CD4-positive, alpha-beta T cell treated with Interferon gamma for 1 hour (primary cell): Measurements from ENCODE around the gene C1orf35.
"Not testable (repeated sequence)": the region's sequence is repeated elsewhere in the genome, so short reads cannot be mapped to it uniquely, and the experiment has no call there.

Experiments
- DNase-seq: peaks from one replicate; pipeline ENCODE4 v3.0.0-alpha.2; 2020

The C1orf35 gene

GRCh38 chr1:228142155-228142691, 39.1 kb upstream of the C1orf35 start:
- peak; percentile 34 for DNase-seq

GRCh38 chr1:228141226-228142044, 38.3 kb upstream of the C1orf35 start:
- DNase-seq = no peak

GRCh38 chr1:228140724-228141225, 37.6 kb upstream of the C1orf35 start:
- DNase-seq = no peak

GRCh38 chr1:228139931-228140723, 37.0 kb upstream of the C1orf35 start, which contains the start of gene GUK1:
Gene GUK1, plus strand, starts transcription at chr1:228140279. Its CDS starts 24 bp downstream, at chr1:228140303.
- DNase-seq = peak; percentile 100

GRCh38 chr1:228139406-228139930, 36.3 kb upstream of the C1orf35 start:
- no peak for DNase-seq

- DNase-seq = no peak
Measured at GRCh38 chr1:228136901-228137300, 33.8 kb upstream of the C1orf35 start.

- no peak for DNase-seq
Measured at GRCh38 chr1:228134591-228134990, 31.5 kb upstream of the C1orf35 start.

GRCh38 chr1:228131766-228132165, 28.6 kb upstream of the C1orf35 start:
- no peak for DNase-seq

- DNase-seq = no peak
Measured at GRCh38 chr1:228125185-228125584, 22.1 kb upstream of the C1orf35 start.

GRCh38 chr1:228123505-228123904, 20.4 kb upstream of the C1orf35 start:
- DNase-seq = no peak

- no peak for DNase-seq
Measured at GRCh38 chr1:228122921-228123441, 19.9 kb upstream of the C1orf35 start.

GRCh38 chr1:228120857-228121489, 17.8 kb upstream of the C1orf35 start:
- no peak for DNase-seq

- no peak for DNase-seq
Measured at GRCh38 chr1:228120351-228120750, 17.2 kb upstream of the C1orf35 start.

GRCh38 chr1:228118040-228118439, 14.9 kb upstream of the C1orf35 start:
- no peak for DNase-seq

- no peak for DNase-seq
Measured at GRCh38 chr1:228117335-228117734, 14.2 kb upstream of the C1orf35 start.

GRCh38 chr1:228114827-228115226, 11.7 kb upstream of the C1orf35 start:
- no peak for DNase-seq

GRCh38 chr1:228112617-228113016, 9.5 kb upstream of the C1orf35 start:
- no peak for DNase-seq

GRCh38 chr1:228112167-228112566, 9.0 kb upstream of the C1orf35 start:
- DNase-seq = no peak

- not testable (repeated sequence) for DNase-seq
Measured at GRCh38 chr1:228111315-228111714, 8.2 kb upstream of the C1orf35 start.

GRCh38 chr1:228110556-228110955, 7.4 kb upstream of the C1orf35 start:
- no peak for DNase-seq

GRCh38 chr1:228109962-228110488, 6.9 kb upstream of the C1orf35 start:
- no peak for DNase-seq
